ENCODE results near the gene OSBP2.
"Not testable (repeated sequence)": the region's sequence is repeated elsewhere in the genome, so short reads cannot be mapped to it uniquely, and the experiment has no call there.

- TF ChIP-seq CTCF (IDR thresholded peaks at IDR 0.05); POLR2AphosphoS5 (IDR thresholded peaks at IDR 0.05); POLR2A (IDR thresholded peaks at IDR 0.05); EP300 (IDR thresholded peaks at IDR 0.05; ENCODE audit: low read depth): not testable (repeated sequence)
Observed at GRCh38 chr22:30740007-30740406, 45.3 kb downstream of the OSBP2 start.
